AG04449 (cell line): Measurements from ENCODE around the gene EXPH5.

Source experiments
- CTCF ChIA-PET: fragments of 350-600 bp; formaldehyde crosslinking; extraction: SDS; loops from one replicate; lab custom pipeline; 2021; ENCODE audit warnings: antibody characterized with exemption; lab: Yijun Ruan, JAX
- POLR2A ChIA-PET: fragments of 400-600, 350-600 bp; formaldehyde crosslinking; extraction: SDS; loops from one replicate; lab custom pipeline; 2020; ENCODE audit warnings: antibody characterized with exemption, inconsistent platforms; lab: Yijun Ruan, JAX
- DNase-seq: peaks from one replicate; pipeline ENCODE4 v3.0.0-alpha.2; 2010; ENCODE audit warnings: low read depth, low spot score
- H3K4me3 ChIP-seq: 2 replicates; pipeline ENCODE4 v1.5.1; 2011; ENCODE audit warnings: low read depth, mild to moderate bottlenecking, control low read depth, low read length
- TF ChIP-seq, protein P1 (sequence below): IDR thresholded peaks from one replicate; pipeline ENCODE4 v1.5.1; 2011; ENCODE audit warnings: mild to moderate bottlenecking, moderate library complexity, low read length, control low read depth, inconsistent platforms; ENCODE audit not compliant: insufficient read depth; ENCODE audit errors: missing control alignments

The EXPH5 gene

DNA sequence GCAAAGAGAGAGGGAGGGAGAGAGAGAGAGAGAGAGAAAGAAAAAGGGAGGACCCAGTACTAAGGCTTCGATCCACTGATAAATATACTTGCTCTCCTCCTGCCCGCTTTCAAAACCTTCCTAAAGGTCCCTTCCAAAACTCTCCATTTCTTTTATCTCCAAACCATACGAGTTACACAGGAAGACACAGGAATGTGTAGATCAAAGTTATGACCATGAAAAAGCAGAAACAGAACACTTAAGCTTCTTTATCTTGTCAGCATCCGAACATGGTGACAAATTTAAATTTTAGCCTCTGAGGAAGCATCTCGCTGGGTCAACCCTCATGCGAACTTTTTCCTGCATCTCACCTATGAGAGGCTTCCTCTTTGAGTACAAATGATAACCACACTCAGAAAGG, 66.2 kb downstream of the EXPH5 start:
- ChIA-PET CTCF (no interaction called here), POLR2A (no interaction called here)
- H3K4me3 ChIP-seq, result no peak overlapping the region
- TF ChIP-seq, protein P1, sequence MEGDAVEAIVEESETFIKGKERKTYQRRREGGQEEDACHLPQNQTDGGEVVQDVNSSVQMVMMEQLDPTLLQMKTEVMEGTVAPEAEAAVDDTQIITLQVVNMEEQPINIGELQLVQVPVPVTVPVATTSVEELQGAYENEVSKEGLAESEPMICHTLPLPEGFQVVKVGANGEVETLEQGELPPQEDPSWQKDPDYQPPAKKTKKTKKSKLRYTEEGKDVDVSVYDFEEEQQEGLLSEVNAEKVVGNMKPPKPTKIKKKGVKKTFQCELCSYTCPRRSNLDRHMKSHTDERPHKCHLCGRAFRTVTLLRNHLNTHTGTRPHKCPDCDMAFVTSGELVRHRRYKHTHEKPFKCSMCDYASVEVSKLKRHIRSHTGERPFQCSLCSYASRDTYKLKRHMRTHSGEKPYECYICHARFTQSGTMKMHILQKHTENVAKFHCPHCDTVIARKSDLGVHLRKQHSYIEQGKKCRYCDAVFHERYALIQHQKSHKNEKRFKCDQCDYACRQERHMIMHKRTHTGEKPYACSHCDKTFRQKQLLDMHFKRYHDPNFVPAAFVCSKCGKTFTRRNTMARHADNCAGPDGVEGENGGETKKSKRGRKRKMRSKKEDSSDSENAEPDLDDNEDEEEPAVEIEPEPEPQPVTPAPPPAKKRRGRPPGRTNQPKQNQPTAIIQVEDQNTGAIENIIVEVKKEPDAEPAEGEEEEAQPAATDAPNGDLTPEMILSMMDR, result no peak
- DNase-seq, result no peak

DNA sequence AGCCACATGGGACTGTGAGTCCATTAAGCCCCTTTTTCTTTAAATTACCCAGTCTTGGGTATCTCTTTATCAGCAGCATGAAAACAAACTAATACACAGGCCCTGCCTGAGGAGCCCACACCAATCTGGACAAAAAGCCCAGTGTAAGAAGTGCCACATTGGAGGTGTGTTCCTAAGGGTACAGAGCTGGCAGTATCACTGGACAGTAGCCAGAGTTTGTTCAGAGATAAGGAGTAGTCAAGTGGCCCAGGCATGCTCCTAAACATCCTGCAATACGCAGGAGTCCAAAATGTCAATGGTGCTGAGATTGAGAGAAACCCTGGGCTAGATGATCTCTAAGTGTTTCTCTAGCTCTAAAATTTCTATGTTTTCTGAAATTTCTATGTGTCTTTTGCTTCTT, 68.4 kb downstream of the EXPH5 start:
- TF ChIP-seq, protein P1, result no peak
- H3K4me3 ChIP-seq, result no peak overlapping the region
- ChIA-PET CTCF (interaction anchor here (1.2 kb wide), 1 partner anchor 22 kb away, joined by 3 read pairs; no protein-coding TSS in a partner anchor), POLR2A (no interaction called here)
- DNase-seq, result no peak

DNA sequence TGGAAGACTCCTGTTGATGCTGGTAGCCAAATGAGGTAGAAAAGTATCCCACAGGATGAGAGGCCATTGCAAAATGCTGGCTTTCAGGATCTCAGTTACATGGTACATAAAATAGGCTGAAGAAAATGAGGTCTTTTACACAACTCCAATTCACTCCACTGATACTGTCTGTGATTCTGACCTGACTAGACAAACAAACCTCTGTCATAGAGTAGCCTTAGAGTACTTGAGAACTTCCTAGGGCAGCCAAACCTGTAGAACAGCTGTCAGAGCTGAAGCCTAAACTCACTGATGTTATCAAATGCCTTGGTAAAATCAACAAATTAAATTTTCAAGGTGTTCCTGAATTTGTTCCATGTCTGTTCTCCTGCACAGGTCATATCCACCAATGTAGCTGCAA, 69.1 kb downstream of the EXPH5 start:
- H3K4me3 ChIP-seq, result no peak overlapping the region
- CTCF ChIA-PET, result no interaction called here
- DNase-seq, result no peak
- TF ChIP-seq, protein P1, result no peak
- POLR2A ChIA-PET, result no interaction called here

DNA sequence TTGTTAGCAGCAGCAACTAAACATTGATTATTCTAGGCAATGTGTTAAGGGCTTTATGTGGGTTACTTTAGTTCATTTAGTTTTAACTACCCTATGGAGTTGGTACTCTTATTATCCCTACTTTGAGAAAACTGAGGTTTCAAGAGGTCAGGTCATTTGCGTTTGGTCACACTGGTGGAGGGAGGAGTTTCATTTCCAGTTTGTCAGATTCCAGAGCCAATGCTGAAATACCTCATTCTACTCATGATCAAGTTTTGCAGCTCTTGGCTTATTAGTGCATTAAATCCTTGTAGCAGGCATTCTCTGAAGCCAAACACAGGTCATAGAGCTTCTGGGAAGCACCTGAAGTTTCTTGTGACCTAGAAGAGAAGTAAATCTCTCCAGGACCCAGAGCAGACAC, 71.2 kb downstream of the EXPH5 start:
- ChIA-PET CTCF (no interaction called here), POLR2A (no interaction called here)
- H3K4me3 ChIP-seq, result no peak overlapping the region
- no peak for DNase-seq
- TF ChIP-seq, protein P1, result no peak

DNA sequence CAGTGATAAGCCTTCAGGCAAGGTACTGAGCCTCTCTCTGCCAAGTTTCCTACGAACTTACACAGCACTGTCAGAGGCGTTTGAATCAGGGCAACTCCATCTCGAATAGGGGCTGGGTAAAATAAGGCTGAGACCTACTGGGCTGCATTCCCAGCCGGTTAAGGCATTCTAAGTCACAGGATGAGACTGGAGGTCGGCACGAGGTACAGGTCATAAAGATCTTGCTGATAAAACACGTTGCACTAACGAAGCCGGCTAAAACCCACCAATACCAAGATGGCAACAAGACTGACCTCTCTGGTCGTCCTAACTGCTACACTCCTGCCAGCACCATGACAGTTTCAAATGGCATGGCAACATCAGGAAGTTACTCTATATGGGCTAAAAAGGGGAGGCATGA, 75.0 kb downstream of the EXPH5 start:
- TF ChIP-seq, protein P1, result no peak
- DNase-seq, result no peak
- no peak overlapping the region for H3K4me3 ChIP-seq
- POLR2A ChIA-PET, result no interaction called here
- CTCF ChIA-PET, result no interaction called here

DNA sequence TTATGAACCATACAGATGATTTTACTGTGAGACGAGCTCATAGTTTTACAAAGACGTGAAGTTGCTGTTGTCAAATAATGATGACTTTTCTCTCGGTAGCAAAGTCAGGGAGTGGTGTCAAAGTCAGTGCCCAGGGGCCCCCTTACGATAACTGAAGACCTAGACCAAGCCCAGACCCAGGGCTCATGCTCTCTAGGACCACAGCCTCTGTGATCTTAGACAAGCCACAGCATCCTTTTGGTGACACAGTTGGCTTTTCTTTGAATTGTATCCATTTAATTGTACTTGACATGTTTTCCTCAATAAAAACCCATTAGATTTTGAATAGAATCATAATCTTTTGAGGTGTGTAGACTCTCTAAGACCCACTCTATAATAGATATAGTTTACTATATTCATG, 77.4 kb downstream of the EXPH5 start:
- TF ChIP-seq, protein P1, result no peak
- ChIA-PET POLR2A (no interaction called here), CTCF (no interaction called here)

More for the DNA sequence above, 77.4 kb downstream of the EXPH5 start:
- no peak overlapping the region for H3K4me3 ChIP-seq
- DNase-seq, result no peak
